Measurements from ENCODE around the gene CELA2A.
"Not testable (repeated sequence)": the region's sequence is repeated elsewhere in the genome, so short reads cannot be mapped to it uniquely, and the experiment has no call there.

The CELA2A gene

DNA sequence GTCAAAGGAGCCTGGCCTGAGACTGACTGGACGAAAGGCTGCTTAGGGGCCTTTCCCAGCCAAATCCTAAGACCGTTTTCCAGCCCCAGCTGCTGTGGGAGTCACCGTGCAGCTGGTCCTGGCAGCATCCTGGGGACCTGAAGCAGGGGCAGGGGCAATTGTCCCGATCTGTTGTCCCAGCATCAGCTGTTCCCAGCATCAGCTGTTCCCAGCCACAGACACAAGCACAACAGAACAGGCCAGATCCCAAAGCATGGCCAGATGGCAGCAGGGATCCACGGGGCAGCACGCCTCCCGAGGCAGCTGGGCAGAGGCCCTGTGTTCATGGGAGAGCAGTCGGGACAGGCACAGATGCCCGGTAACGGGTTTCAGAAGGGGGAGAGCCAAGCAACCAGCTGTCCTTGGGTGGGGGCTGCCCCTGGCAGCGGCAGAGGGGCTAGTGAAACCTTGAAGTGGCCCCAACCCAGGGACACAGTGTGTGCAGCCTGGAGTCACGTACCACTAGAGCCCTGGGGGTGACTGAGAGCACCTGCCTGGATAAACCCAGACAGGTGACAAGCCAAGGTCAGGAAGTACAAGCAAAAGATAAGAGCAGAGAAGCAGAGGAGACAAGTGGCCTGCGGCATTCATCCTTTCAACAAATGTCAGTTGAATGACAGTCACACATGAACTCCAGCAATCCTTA, 32.7 kb downstream of the CELA2A start:
- Histone ChIP-seq H3K4me1 (ENCODE audit: control insufficient read depth, insufficient read depth, low read depth, low read length) (no peaks in the 10 kb centered on the region), H3K23ac (ENCODE audit: low read length in 2 of 2) (no peak overlapping the region), H2AK5ac (ENCODE audit: low read length, severe bottlenecking) (no peak overlapping the region), H3K14ac (ENCODE audit: low read length in 2 of 2) (no peak overlapping the region), H3K4me2 (ENCODE audit: low read length, poor library complexity, severe bottlenecking) (no peak overlapping the region), H4K8ac (ENCODE audit: low read length) (no peak overlapping the region), H2BK15ac (ENCODE audit: low read depth, poor library complexity, severe bottlenecking) (no peak overlapping the region), H2BK12ac (ENCODE audit: low read length in 2 of 2) (no peak overlapping the region), H3K4me3 (ENCODE audit: insufficient read depth in 1 of 2, low read depth in 1 of 2, low read length in 2 of 2) (no peak overlapping the region), H2BK120ac (ENCODE audit: low read depth, low read length) (no peak overlapping the region), H4K91ac (ENCODE audit: low read length) (no peak overlapping the region), H3K27ac (ENCODE audit: low read length, poor library complexity, severe bottlenecking) (no peak overlapping the region), H3K4ac (ENCODE audit: low read depth in 1 of 2, low read length in 2 of 2) (no peak overlapping the region), H3K18ac (ENCODE audit: low read depth in 1 of 2, low read length in 2 of 2) (no peak overlapping the region), H3K79me1 (replicated peaks; ENCODE audit: low read length, poor library complexity, severe bottlenecking) (no peaks in the 10 kb centered on the region), H3K36me3 (ENCODE audit: control insufficient read depth in 1 of 2, insufficient read depth in 2 of 2, low read depth in 1 of 2, low read length in 2 of 2) (peaks cover 16 to 33% of the 10 kb centered on the region in 2 experiments), H3K27me3 (ENCODE audit: control insufficient read depth in 1 of 2, insufficient read depth in 1 of 2, low read length in 2 of 2) (no peaks in the 10 kb centered on the region), H2AFZ (ENCODE audit: low read depth, low read length) (no peak overlapping the region), H3K9ac (ENCODE audit: low read length) (no peak overlapping the region), H3K9me3 (ENCODE audit: control insufficient read depth, low read length) (no peaks in the 10 kb centered on the region), H2BK5ac (ENCODE audit: low read depth, low read length, poor library complexity, severe bottlenecking) (no peak overlapping the region)
- WGBS = 90% methylated on average over 13 of the region's 13 CpGs
- DNase-seq = no peak

DNA sequence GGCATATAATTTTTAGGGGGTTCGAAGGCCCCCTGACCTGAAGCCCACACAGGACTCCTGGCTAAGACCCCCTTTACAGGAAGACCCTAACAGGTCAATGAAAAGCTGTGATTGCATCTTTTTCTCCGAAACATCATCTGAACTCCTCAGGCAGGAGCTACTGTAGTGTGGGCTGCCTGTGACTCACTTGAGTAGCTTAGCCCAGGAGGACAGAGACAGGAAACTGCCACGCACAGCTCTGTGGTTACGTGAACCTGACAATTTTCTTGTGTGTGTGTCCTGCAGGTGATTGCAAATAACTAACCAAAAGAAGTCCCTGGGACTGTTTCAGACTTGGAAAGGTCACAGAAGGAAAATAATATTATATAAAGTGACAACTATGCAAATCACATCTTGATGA, 34.5 kb downstream of the CELA2A start:
- not testable (repeated sequence) for H3K79me1 ChIP-seq (replicated peaks; ENCODE audit: low read length, poor library complexity, severe bottlenecking); H3K4ac ChIP-seq (ENCODE audit: low read depth in 1 of 2, low read length in 2 of 2); H2AK5ac ChIP-seq (ENCODE audit: low read length, severe bottlenecking); H2BK12ac ChIP-seq (ENCODE audit: low read length in 2 of 2); DNase-seq; H3K9ac ChIP-seq (ENCODE audit: low read length); H3K4me2 ChIP-seq (ENCODE audit: low read length, poor library complexity, severe bottlenecking); H3K27me3 ChIP-seq (ENCODE audit: control insufficient read depth in 1 of 2, insufficient read depth in 1 of 2, low read length in 2 of 2); H2BK120ac ChIP-seq (ENCODE audit: low read depth, low read length); H3K4me3 ChIP-seq (ENCODE audit: insufficient read depth in 1 of 2, low read depth in 1 of 2, low read length in 2 of 2); H3K14ac ChIP-seq (ENCODE audit: low read length in 2 of 2); H2BK5ac ChIP-seq (ENCODE audit: low read depth, low read length, poor library complexity, severe bottlenecking); H2BK15ac ChIP-seq (ENCODE audit: low read depth, poor library complexity, severe bottlenecking); H3K27ac ChIP-seq (ENCODE audit: low read length, poor library complexity, severe bottlenecking); H4K91ac ChIP-seq (ENCODE audit: low read length); H2AFZ ChIP-seq (ENCODE audit: low read depth, low read length); H3K9me3 ChIP-seq (ENCODE audit: control insufficient read depth, low read length); H4K8ac ChIP-seq (ENCODE audit: low read length); H3K23ac ChIP-seq (ENCODE audit: low read length in 2 of 2); H3K18ac ChIP-seq (ENCODE audit: low read depth in 1 of 2, low read length in 2 of 2); H3K4me1 ChIP-seq (ENCODE audit: control insufficient read depth, insufficient read depth, low read depth, low read length)
- WGBS = 82% methylated on average over 4 of the region's 4 CpGs
- peaks cover 22 to 34% of the 10 kb centered on the region in 2 experiments for H3K36me3 ChIP-seq (ENCODE audit: control insufficient read depth in 1 of 2, insufficient read depth in 2 of 2, low read depth in 1 of 2, low read length in 2 of 2)

DNA sequence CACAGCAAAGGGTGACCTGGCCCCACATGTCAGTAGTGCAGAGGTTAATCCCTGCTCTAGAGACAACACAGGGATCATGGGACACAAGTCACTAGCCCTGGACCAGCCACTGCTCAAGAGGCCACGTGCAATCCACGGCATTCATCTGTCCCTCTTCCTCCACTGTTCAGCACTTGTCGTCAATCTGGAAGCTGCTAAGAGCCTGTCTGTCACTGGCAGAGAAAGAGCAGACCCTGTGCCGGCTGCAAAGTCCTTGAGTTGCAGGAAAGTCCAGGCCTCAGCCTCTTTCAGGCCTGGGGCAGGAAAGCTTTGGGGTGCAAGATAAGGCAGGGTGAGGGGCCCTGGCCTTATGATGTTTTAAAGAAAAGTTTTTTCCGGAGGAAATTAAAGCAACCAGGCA, 36.1 kb downstream of the CELA2A start:
- Histone ChIP-seq H3K36me3 (ENCODE audit: control insufficient read depth in 1 of 2, insufficient read depth in 2 of 2, low read depth in 1 of 2, low read length in 2 of 2) (peaks cover 22 to 28% of the 10 kb centered on the region in 2 experiments), H3K4ac (ENCODE audit: low read depth in 1 of 2, low read length in 2 of 2) (peak overlapping the region in 1 of 2 experiments; percentile 70), H2BK15ac (ENCODE audit: low read depth, poor library complexity, severe bottlenecking) (no peak overlapping the region), H3K14ac (ENCODE audit: low read length in 2 of 2) (no peak overlapping the region), H3K79me1 (replicated peaks; ENCODE audit: low read length, poor library complexity, severe bottlenecking) (no peaks in the 10 kb centered on the region), H3K4me1 (ENCODE audit: control insufficient read depth, insufficient read depth, low read depth, low read length) (no peaks in the 10 kb centered on the region), H3K23ac (ENCODE audit: low read length in 2 of 2) (no peak overlapping the region), H3K9me3 (ENCODE audit: control insufficient read depth, low read length) (no peaks in the 10 kb centered on the region), H2AK5ac (ENCODE audit: low read length, severe bottlenecking) (no peak overlapping the region), H3K9ac (ENCODE audit: low read length) (no peak overlapping the region), H2AFZ (ENCODE audit: low read depth, low read length) (no peak overlapping the region), H2BK5ac (ENCODE audit: low read depth, low read length, poor library complexity, severe bottlenecking) (no peak overlapping the region), H3K4me2 (ENCODE audit: low read length, poor library complexity, severe bottlenecking) (no peak overlapping the region), H3K27ac (ENCODE audit: low read length, poor library complexity, severe bottlenecking) (no peak overlapping the region), H2BK120ac (ENCODE audit: low read depth, low read length) (no peak overlapping the region), H4K91ac (ENCODE audit: low read length) (no peak overlapping the region), H4K8ac (ENCODE audit: low read length) (peak overlapping the region; percentile 12), H3K4me3 (ENCODE audit: insufficient read depth in 1 of 2, low read depth in 1 of 2, low read length in 2 of 2) (no peak overlapping the region), H3K18ac (ENCODE audit: low read depth in 1 of 2, low read length in 2 of 2) (no peak overlapping the region), H2BK12ac (ENCODE audit: low read length in 2 of 2) (no peak overlapping the region), H3K27me3 (ENCODE audit: control insufficient read depth in 1 of 2, insufficient read depth in 1 of 2, low read length in 2 of 2) (no peaks in the 10 kb centered on the region)
- DNase-seq = peak; percentile 20
- 18% methylated on average over 5 of the region's 5 CpGs for WGBS

DNA sequence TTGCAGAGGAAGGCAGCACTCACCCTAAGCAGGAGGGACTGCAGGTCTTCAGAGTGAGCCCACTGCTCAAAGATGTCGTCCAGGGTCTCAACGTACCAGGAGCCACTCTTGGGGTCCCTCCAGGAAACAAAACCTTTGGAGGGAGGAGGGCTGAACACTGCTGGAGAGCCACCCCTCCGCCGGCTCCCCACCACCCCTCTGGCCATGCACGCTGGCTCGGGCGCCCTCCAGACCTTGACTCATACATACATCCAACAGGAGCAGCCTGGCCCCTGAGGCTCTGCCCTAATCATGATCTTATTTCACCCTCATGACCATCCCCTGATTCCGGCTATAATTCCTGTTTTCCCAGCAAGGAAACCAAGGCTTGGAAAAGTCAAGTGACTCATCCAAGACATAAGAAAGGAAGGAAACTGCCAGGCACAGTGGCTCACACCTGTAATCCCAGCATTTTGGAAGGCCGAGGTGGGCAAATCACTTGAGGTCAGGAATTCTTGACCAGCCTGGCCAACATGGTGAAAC, 37.4 kb downstream of the CELA2A start:
- no peak overlapping the region for H3K18ac ChIP-seq (ENCODE audit: low read depth in 1 of 2, low read length in 2 of 2)
- H3K79me1 ChIP-seq (replicated peaks; ENCODE audit: low read length, poor library complexity, severe bottlenecking) = no peaks in the 10 kb centered on the region
- no peak overlapping the region for H2BK5ac ChIP-seq (ENCODE audit: low read depth, low read length, poor library complexity, severe bottlenecking)
- H3K9ac ChIP-seq (ENCODE audit: low read length) = no peak overlapping the region
- peaks cover 22 to 28% of the 10 kb centered on the region in 2 experiments for H3K36me3 ChIP-seq (ENCODE audit: control insufficient read depth in 1 of 2, insufficient read depth in 2 of 2, low read depth in 1 of 2, low read length in 2 of 2)
- H3K4me1 ChIP-seq (ENCODE audit: control insufficient read depth, insufficient read depth, low read depth, low read length) = no peaks in the 10 kb centered on the region
- H3K14ac ChIP-seq (ENCODE audit: low read length in 2 of 2) = no peak overlapping the region
- H3K4me3 ChIP-seq (ENCODE audit: insufficient read depth in 1 of 2, low read depth in 1 of 2, low read length in 2 of 2) = no peak overlapping the region
- H2AFZ ChIP-seq (ENCODE audit: low read depth, low read length) = no peak overlapping the region
- no peak overlapping the region for H3K27ac ChIP-seq (ENCODE audit: low read length, poor library complexity, severe bottlenecking)
- H3K9me3 ChIP-seq (ENCODE audit: control insufficient read depth, low read length) = no peaks in the 10 kb centered on the region
- H2BK12ac ChIP-seq (ENCODE audit: low read length in 2 of 2) = no peak overlapping the region
- H4K8ac ChIP-seq (ENCODE audit: low read length) = no peak overlapping the region
- no peak overlapping the region for H2BK120ac ChIP-seq (ENCODE audit: low read depth, low read length)
- H3K4me2 ChIP-seq (ENCODE audit: low read length, poor library complexity, severe bottlenecking) = no peak overlapping the region
- H4K91ac ChIP-seq (ENCODE audit: low read length) = peak overlapping the region; percentile 21
- no peak overlapping the region for H3K4ac ChIP-seq (ENCODE audit: low read depth in 1 of 2, low read length in 2 of 2)
- WGBS = 96% methylated on average over 9 of the region's 9 CpGs
- H2AK5ac ChIP-seq (ENCODE audit: low read length, severe bottlenecking) = no peak overlapping the region
- H3K27me3 ChIP-seq (ENCODE audit: control insufficient read depth in 1 of 2, insufficient read depth in 1 of 2, low read length in 2 of 2) = no peaks in the 10 kb centered on the region
- no peak for DNase-seq
- H3K23ac ChIP-seq (ENCODE audit: low read length in 2 of 2) = no peak overlapping the region
- no peak overlapping the region for H2BK15ac ChIP-seq (ENCODE audit: low read depth, poor library complexity, severe bottlenecking)
